NCI-H2196 treated with DMSO at 0.1 percent for 48 hours (cell line): ENCODE results near the gene CARF.
"Not testable (repeated sequence)": the region's sequence is repeated elsewhere in the genome, so short reads cannot be mapped to it uniquely, and the experiment has no call there.

Experiments used
- DNase-seq: peaks from one replicate; lab custom pipeline; 2025; ENCODE audit not compliant: unreplicated experiment; lab: John Stamatoyannopoulos, UW

Gene CARF

DNA sequence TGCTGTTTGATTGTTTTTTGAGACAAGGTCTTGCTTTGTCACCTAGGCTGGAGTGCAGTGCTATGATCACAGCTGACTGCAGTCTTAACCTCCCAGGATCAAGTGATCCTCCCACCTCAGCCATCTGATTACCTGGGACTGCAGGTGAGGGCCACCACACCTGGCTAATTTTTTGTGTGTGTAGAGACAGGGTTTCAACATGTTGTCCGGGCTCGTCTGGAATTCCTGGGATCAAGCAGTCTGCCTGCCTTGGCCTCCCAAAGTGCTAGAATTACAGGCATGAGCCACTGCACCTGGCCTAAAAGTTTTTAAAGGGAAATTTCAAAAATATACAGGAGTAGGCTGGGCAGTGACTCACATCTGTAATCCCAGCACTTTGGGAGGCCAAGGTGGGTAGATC, 22.4 kb downstream of the CARF start:
- DNase-seq: no peak

DNA sequence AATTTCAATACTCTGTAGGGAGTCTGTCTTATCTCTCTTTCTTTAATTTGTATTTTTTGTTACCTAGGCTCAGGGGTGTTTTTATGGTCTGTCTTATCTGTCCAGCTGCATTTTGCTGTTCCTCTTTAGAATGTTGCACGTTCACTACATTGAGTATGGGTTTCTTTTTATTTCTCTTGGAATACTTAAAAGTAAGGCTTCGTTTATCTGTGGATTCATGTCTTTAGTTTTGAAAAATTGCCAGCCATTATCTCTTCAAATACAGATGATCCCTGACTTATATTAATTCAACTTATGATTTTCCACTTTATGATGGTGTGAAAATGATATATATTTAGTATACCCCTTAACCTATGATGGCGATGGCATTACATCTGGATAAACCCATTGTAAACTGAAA, 26.9 kb downstream of the CARF start:
- no peak for DNase-seq

DNA sequence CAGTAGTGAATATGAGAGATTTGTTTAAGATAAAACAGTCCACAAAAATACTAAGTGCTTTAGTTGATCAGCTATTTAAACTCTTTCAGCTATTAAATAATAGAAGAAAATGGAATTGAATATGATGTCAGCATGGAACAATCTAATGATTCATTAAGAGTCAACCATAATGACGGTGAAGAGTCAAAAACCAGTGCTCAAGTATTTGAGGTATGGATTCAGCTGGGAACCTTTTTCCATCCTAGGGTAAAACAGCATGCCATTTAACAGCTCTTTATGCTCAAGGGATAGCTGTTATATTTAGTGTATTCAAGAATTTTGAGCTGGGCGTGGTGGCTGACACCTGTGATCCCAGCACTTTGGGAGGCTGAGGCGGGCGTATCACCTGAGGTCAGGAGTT, 29.7 kb downstream of the CARF start:
- DNase-seq: no peak

DNA sequence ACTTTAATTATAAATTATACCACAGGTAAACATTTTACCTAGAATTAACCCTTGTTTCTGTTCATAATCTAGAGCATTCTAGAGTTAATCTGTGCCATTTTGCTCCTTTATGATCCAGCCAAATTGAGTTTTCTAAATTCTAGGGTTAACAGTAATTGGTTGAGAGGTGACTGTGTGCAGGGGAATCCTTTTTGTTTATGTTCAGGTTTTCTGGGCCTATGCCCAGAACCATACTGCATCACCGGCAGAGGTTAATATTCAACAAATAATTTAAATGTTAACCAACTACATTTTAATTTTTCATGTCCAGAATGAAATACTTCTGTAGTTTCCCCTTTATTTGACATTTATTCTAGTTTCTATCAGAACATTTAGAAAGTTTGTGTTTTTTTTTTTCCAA, 32.3 kb downstream of the CARF start:
- no peak for DNase-seq

DNA sequence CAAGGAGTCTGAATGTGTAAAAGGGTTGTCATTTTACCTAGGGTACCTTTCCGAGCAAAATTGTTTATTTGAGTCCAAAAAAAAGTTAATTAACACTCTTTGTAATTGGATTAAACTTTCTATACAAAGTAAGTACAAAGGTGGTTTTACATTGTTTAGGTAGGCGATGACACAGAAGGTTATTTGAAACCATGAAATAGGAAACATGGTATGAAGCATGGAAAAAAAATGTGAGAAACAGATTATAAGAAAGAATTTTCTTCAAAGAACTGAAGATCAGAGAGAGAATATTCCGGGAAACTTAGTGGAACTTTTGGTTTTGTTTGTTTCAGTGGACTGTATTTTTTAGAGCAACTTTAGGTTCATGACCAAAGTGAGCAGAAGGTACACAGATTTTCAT, 32.7 kb downstream of the CARF start:
- no peak for DNase-seq

DNA sequence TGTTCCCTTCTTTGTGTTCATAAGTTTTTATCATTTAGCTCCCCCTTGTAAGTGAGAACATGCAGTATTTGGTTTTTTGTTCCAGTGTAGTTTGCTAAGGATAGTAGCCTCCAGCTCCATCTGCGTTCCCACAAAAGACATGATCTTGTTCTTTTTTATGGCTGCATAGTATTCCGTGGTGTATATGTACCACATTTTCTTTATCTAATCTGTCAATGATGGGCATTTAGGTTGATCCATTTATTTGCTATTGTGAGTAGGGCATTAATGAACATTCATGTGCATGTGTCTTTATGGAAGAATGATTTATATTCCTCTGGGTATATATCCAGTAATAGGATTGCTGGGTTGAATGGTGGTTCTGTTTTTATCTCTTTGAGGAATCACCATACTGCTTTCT, 33.4 kb downstream of the CARF start:
- DNase-seq: no peak

DNA sequence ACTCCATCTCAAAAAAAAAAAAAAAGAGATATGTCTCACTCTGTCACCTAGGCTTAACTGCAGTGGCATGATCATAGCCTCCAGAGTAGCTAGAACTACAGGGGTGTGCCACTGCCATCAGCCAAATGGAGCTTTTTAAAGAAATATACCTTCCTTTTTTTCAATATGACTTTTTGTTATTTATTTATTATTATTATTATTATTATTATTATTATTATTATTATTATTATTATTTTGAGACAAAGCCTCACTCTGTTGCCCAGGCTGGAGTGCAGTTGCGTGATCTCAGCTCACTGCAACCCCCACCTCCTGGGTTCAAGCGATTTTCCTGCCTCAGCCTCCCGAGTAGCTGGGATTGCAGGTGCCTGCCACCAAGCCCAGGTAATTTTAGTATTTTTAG, 37.3 kb downstream of the CARF start:
- not testable (repeated sequence) for DNase-seq

DNA sequence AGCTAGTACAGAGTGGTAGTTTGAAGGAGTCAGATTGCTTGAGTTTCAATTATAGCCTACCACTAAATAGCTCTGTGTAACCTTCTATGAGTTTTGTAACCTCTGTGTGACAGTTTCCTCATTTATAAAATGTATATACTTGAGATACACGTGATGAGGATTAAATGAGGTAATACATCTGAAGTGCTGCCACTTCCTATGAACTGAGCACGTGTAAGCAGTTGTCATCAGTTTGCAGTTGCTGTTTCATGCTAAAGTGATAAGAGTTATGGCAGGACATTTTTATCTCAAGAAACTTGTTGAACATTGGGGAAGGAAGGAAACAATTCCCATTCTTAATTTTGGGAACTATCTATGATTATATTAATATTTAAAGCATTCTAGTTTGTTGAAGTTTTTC, 38.5 kb downstream of the CARF start:
- no peak for DNase-seq

DNA sequence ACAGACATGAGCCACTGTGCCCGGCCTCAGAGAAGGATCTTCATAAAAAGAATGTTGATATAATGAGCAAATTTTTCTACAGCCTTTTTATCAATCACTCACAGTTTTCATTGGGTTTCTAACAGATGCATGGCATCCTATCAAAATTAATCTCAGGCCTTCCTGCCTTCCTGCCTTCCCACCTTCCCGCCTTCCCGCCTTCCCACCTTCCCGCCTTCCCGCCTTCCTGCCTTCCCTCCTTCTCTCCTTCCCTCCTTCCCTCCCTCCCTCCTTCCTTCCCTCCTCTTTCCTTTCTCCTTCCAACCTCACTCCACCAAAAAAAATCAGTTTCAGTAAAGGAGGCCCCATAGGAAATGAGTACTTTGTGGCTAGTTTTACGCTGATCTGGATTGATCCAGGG, 48.4 kb downstream of the CARF start:
- DNase-seq: no peak

DNA sequence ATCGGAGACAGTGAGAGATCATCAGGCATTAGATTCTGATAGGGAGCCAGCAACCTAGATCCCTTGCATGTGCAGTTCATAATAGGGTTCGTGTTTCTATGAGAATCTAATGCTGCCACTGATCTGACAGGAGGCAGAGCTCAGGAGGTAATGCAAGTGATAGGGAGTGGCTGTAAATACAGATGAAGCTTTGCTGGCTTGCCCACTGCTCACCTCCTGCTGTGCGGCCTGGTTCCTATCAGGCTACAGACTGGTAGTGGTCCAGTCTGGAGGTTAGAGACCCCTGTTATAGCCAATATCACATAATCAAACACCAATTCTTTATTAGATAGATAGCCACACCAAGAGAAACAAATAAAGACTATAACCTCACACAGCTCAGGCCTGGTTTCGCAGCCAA, 51.6 kb downstream of the CARF start:
- no peak for DNase-seq

DNA sequence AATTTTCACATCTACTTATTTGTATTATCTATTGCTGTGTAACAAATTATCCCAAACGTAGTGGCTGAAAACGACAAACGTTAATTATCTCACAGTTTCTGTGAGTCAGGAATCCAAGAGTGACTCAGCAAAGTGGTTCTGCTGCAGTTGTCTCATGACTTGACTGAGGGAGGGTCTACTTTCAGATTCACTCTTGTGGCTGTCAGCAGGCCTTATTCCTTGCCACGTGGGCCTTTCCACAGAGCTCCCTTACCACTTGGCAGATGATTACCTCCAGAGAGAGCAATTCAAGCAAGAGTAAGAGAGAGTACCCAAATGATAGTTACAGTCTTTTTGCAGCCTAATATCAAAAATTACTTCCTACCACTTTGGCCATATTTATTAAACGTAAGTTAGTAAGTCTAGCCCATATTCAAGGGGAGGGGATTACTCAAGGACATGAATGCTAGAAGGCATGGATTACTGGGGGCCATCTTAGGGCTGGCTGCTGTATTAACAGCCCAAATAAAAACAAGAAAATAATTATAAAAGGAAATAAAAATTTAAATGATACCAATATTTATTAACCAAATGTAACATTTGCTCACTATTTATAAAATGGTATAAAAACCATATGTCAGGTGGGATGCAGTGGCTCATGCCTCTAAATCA, 53.9 kb downstream of the CARF start:
- DNase-seq: no peak

DNA sequence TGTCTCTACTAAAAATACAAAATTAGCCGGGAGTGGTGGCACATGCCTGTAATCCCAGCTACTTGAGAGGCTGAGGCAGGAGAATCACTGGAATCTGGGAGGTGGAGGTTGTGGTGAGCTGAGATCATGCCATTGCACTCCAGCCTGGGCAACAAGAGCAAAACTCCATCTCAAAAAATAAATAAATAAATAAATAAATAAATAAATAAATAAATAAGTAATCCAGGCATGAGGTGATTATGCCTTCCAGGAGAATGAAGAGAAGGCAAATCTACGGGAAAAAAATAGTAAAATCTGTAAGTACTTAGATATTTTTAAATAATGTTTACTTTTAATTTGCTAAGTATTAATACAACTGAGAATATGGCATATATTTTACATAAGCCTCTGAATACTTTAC, 57.3 kb downstream of the CARF start:
- DNase-seq: not testable (repeated sequence)

DNA sequence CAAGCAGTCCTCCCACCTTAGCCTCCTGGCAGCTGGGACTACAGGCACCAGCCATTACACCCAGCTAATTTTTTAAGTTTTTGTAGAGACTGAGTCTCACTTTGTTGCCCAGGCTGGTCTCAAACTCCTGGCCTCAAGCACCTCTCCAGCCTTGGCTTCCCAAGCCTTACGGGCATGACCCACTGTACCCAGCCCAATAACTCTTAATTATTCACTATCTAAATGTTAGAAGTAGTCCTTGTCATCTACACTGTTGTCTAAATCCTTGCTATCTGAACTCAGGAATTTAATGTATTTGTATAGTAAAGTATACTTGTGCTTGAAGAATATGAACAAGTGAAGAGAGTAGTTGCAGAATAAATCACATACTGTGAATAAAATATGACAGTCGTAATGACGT, 64.7 kb downstream of the CARF start:
- no peak for DNase-seq

DNA sequence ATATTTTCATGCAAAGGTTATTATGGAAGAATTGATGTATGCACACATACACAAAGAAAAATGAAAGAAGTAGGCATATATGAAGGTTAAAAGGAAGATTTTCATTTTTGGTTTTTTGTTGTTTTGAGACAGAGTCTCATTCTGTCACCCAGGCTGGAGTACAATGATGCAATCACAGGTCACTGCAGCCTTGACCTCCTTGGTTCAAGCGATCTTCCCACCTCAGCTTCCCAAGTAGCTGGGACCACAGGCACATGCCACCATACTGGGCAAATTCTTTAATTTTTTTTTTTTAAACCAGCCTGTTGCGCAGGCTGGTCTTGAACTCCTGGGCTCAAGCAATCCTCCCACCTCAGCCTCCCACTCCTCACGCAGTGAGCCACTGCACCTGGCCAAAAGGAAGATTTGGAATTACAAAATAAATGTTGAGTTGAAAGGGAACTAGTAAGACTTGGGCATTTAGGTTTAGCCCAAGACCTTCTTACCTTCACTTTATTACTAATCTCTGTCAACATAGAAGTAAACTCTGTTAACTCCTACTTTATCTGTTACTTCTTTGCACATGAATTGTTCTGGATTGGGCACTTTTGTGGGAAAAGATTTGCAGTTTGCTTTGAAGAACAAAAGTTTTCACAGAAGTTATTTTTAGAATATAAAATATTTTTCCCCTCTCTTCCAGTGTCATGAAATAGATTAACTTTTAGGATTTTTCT, 70.9 kb downstream of the CARF start:
- DNase-seq: no peak

DNA sequence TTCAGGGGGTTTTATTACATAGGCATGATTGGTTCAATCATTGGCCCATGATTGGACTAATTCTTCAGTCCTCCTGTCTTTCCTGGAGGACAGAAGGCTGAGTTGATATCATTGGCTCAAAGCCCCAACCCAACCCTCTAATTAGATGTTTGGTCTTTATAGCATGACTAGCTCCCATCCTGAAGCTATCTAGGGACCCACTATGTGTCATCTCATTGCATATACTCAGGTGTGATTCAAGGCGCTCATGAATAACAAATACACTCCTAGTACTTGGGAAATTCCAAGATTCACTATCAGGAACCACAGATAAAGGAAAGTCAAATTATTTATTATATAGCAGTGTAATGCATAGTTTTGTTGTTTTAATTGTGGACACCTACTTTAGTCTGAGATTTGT, 77.7 kb downstream of the CARF start:
- no peak for DNase-seq

DNA sequence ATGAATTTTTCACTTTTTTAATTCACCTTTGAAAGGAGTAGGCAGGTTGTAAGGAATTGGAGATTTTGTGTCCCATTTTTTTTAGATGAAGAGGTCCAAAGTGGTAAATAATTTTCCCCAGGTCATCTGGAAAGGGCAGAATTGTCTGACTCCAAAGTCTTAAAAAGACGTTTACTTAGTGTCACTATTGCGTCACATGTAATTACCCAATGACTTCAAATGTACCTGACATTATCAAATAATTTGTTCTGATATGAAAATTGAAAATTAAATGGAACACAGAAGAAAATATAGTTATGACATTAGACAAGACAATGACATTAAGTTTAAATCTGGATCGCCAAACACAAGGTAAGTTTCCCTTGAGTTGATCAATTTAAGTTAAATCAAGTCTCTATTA, 78.4 kb downstream of the CARF start:
- DNase-seq: no peak

DNA sequence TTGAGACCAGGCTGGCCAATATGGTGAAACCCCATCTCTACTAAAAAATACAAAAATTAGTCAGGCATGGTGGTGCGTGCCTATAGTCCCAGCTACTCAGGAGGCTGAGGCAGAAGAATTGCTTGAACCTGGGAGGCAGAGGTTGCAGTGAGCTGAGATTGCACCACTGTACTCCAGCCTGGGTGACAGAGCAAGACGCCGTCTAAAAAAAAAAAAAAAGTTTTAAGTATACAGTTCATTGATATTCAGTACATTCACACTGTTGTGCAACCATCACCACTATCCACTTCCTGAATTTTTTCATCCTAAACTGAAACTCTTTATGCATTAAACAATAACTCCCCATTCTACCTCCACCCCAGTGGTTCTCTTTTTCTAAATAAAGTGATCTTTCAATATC, 85.0 kb downstream of the CARF start:
- DNase-seq: not testable (repeated sequence)

DNA sequence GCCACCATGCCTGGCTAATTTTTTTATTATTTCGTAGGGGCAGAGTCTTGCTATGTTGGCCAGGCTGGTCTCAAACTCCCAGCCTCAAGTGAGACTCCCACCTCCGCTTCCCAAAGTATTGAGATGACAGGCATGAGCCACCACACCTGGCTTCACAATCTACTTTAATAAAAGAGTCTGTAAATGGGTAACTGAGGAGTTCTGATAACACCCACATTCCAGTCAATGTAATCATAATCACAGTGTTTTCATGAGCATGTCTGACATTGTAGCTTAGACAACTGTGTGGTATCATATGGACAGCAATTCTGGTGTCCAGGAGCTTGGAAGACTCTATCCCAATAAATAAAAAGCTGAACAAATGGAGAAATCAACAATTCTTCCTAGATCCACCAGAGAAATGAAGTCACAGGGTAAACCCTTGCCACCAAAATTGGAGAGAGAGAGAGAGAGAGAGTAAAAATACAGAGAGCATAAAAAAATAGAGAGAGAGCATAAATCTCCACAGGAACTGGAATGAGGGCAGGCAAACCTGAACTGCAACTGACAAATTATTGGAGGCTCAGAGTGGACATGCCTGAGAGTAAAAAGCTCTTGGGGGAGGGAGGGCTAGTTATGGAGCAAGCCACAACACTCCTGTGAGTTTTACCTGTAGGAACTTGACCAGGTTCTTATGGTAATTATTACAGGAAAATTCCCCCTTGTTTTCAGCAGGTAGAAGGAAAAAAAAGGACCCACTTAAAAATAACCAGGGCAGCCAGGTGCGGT, 90.2 kb downstream of the CARF start:
- DNase-seq: no peak

DNA sequence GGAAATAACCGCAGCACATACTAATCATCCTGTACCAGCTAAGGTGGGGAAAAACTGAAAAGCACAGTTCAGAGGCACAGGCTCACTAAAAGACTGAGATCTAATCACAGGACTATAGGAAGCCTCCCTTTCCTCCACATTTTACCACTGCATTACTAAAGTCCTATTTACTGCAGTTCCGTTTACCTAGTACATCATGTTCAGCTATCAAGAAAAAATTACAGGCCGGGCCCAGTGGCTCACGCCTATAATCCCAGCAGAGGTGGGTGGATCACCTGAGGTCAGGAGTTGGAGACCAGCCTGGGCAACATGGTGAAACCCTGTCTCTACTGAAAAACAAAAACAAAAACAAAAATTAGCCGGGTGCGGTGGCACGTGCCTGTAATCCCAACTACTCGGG, 91.6 kb downstream of the CARF start:
- DNase-seq: no peak

DNA sequence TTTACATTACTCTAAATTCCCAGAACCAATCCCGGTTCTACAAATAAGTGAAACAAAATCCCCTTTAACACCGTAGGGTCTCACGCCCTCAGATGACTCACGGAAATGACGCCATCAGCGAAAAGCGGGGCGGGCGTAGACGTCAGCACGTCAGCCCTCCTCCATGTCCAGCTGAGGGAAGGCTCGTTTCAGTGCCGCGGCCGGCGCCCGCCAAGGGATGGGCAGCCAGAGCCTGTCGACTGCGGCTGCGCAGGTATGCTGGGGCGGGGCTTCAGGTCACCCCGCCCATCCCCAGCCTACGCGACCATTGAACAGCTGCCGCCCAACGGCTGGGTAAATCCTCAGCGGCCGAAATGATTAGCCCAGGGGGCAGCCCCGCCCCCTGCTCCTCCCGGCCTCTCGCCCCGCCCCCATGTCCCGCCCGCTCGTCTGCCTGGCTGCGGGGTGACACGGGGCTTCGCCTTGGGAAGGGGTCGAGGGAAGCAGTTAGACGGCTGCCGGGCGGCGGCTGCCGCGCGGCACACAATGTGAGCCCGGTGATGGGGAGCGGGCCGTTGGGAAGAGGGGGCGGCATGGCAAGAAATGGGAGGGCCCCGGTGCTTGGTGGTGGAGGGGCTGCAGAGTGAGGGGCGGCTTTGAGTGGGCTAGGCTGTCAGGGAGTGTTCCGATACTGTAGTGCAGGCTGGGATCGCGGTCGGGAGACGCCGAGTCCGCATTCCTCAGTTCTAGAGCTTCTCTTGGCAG, 102.6 kb downstream of the CARF start, which contains the start of gene NBEAL1:
TSS of gene NBEAL1 (plus strand) at position 420 of the 744 bp plus-strand sequence. CDS start 1,510 bp downstream, outside the sequence.
- DNase-seq: peak; percentile 86

DNA sequence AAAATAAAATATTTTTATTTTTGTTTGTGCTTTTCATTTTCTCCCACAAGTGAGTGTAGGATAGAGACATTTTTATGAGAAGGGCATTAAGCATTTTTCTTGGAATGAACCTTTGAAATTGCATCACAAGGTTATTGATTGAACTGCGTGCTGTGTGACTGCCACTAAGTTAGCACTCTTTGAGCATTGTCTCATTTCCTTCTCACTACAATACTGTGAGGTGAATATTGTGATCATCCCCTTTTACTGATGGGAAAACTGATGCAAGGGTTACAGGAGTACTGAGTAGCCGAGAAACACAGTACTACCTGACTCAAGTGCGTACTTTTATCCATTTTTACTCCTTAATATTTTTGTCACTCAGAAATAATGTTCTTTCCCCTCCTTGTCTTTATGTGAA, 104.6 kb downstream of the CARF start:
- DNase-seq: no peak
